Spleen (tissue), 7 donors: ENCODE results near the gene COL16A1.

Experiments
- POLR2A ChIP-seq, 3 donors: fragments of 450-650 bp; IDR thresholded peaks; one replicate each; pipeline ENCODE4 v1.5.1; 2017; ENCODE audit warnings: antibody characterized with exemption in 3 of 3, mild to moderate bottlenecking in 1 of 3
- POLR2AphosphoS5 ChIP-seq, 3 donors: sonication (generic); formaldehyde crosslinking; IDR thresholded peaks; one replicate each; pipeline ENCODE4 v1.5.1; 2017; ENCODE audit warnings: antibody characterized with exemption in 3 of 3
- TF ChIP-seq, protein P1 (sequence below), 11 experiments: fragments of 200-600 bp in 7 of 11; fragments of 450-650 bp in 4 of 11; sonication (generic) in 4 of 11; IDR thresholded peaks in 8 of 11; conservative IDR thresholded peaks in 3 of 11; 1 replicate in 7 of 11; 2 replicates in 4 of 11; pipeline versions ENCODE4 v1.4.0 to v1.8.0; 2016 to 2021; ENCODE audit warnings: antibody characterized with exemption in 11 of 11, inconsistent platforms in 4 of 11, mild to moderate bottlenecking in 1 of 11
- donor health status: DM: no; HTN: no; CAD: no; lungs with moderate emphysema.
- donor health status: DM: no; HTN: no; CAD: no.
- donor health status: DM: no; HTN: no; CAD: no.

- TF ChIP-seq POLR2AphosphoS5 (IDR thresholded peaks at IDR 0.05) (peak in 2 of 3 donors; percentile 44 to 68), POLR2A (IDR thresholded peaks at IDR 0.05) (no peak)
- TF ChIP-seq, protein P1, sequence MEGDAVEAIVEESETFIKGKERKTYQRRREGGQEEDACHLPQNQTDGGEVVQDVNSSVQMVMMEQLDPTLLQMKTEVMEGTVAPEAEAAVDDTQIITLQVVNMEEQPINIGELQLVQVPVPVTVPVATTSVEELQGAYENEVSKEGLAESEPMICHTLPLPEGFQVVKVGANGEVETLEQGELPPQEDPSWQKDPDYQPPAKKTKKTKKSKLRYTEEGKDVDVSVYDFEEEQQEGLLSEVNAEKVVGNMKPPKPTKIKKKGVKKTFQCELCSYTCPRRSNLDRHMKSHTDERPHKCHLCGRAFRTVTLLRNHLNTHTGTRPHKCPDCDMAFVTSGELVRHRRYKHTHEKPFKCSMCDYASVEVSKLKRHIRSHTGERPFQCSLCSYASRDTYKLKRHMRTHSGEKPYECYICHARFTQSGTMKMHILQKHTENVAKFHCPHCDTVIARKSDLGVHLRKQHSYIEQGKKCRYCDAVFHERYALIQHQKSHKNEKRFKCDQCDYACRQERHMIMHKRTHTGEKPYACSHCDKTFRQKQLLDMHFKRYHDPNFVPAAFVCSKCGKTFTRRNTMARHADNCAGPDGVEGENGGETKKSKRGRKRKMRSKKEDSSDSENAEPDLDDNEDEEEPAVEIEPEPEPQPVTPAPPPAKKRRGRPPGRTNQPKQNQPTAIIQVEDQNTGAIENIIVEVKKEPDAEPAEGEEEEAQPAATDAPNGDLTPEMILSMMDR (IDR thresholded peaks at IDR 0.05 in 8 of 11, conservative IDR thresholded peaks at IDR 0.05 in 3 of 11): peak; percentile 39 to 81 (median 72)
Observed at GRCh38 chr1:31715087-31715872, 11.5 kb upstream of the COL16A1 start.
